CD4-positive, alpha-beta memory T cell (primary cell): ENCODE measurements around the gene GPATCH11. TPM values are rescaled to one million over a fixed set of nuclear protein-coding genes. Genes with fewer than 3 reads are reported as not detected.

Experiments
- polyA plus RNA-seq, 2 donors: library from polyadenylated mRNA; unstranded; fragments of 300-500 nt; fragmentation: Illumina TruSeq; gene quantifications; one replicate each; pipeline ENCODE4 v1.2.3, GENCODE V29; 2021
- total RNA-seq, 2 experiments: library from RNA; stranded (reverse); gene quantifications; one replicate each; pipeline ENCODE4 v1.2.3, GENCODE V29; 2021

GPATCH11 gene
- total and polyA plus RNA-seq, 4 experiments from 2014 or later = 9.2 to 18.9 (median 13.6) TPM

Other genes starting within 250 kb of the GPATCH11 start
- gene STRN, start 118.0 kb upstream of the GPATCH11 start, total RNA-seq = 10 to 100 TPM; 29.0 to 33.4 TPM
- gene STRN, start 118.0 kb upstream of the GPATCH11 start, polyA plus RNA-seq = 10 to 100 TPM in 1 of 2 donors, 1 to 10 TPM in 1; 6.7 to 10.2 TPM
- gene HEATR5B, start 146 bp upstream of the GPATCH11 start, total RNA-seq = 10 to 100 TPM; 52.6 to 55.2 TPM
- 10 to 100 TPM in 1 of 2 donors, 1 to 10 TPM in 1; 6.1 to 20.7 TPM for gene HEATR5B, start 146 bp upstream of the GPATCH11 start, polyA plus RNA-seq
- gene EIF2AK2, start 72.5 kb downstream of the GPATCH11 start, total RNA-seq = 10 to 100 TPM; 28.8 to 31.6 TPM
- 10 to 100 TPM; 14.6 to 44.1 TPM for gene EIF2AK2, start 72.5 kb downstream of the GPATCH11 start, polyA plus RNA-seq
- gene SULT6B1, start 104.2 kb downstream of the GPATCH11 start, total RNA-seq = not detected
- not detected for gene SULT6B1, start 104.2 kb downstream of the GPATCH11 start, polyA plus RNA-seq
- 10 to 100 TPM; 39.6 to 41.0 TPM for gene CEBPZOS, start 112.0 kb downstream of the GPATCH11 start, total RNA-seq
- 10 to 100 TPM; 41.3 to 44.8 TPM for gene CEBPZOS, start 112.0 kb downstream of the GPATCH11 start, polyA plus RNA-seq
- gene CEBPZ, start 147.1 kb downstream of the GPATCH11 start, total RNA-seq = 10 to 100 TPM; 68.5 to 70.9 TPM
- gene CEBPZ, start 147.1 kb downstream of the GPATCH11 start, polyA plus RNA-seq = 10 to 100 TPM; 28.3 to 43.5 TPM
- gene NDUFAF7, start 147.1 kb downstream of the GPATCH11 start, total RNA-seq = 10 to 100 TPM; 36.8 to 37.9 TPM
- gene NDUFAF7, start 147.1 kb downstream of the GPATCH11 start, polyA plus RNA-seq = 10 to 100 TPM in 1 of 2 donors, 1 to 10 TPM in 1; 7.4 to 10.1 TPM
- 10 to 100 TPM; 34.6 to 37.7 TPM for gene PRKD3, start 240.3 kb downstream of the GPATCH11 start, total RNA-seq
- 10 to 100 TPM; 20.4 to 22.5 TPM for gene PRKD3, start 240.3 kb downstream of the GPATCH11 start, polyA plus RNA-seq